Astrocyte (in vitro differentiated cells and primary cell): ENCODE data around the gene PP2D1. TPM values are rescaled to one million over a fixed set of nuclear protein-coding genes. Genes with fewer than 3 reads are reported as not detected.

Source experiments
- DNase-seq: peaks from one replicate; pipeline ENCODE4 v3.0.0-alpha.2; 2010; ENCODE audit warnings: low read depth
- FAIRE-seq: peaks from 2 replicates; lab custom pipeline; 2011; peaks lifted over from hg19 to GRCh38; lab: Jason Lieb, UNC
- H2AFZ ChIP-seq: 2 replicates; pipeline ENCODE4 v1.6.0; 2012; ENCODE audit warnings: low read depth, low read length, inconsistent platforms
- H3K27ac ChIP-seq: 2 replicates; pipeline ENCODE4 v1.5.1; 2011; ENCODE audit warnings: low read depth, low read length, inconsistent platforms
- H3K27me3 ChIP-seq: 2 replicates; pipeline ENCODE4 v1.6.0; 2011; ENCODE audit warnings: low read length, inconsistent platforms; ENCODE audit not compliant: insufficient read depth
- H3K36me3 ChIP-seq: 2 replicates; pipeline ENCODE4 v1.5.1; 2011; ENCODE audit warnings: low read length, inconsistent platforms; ENCODE audit not compliant: insufficient read depth
- H3K4me1 ChIP-seq: 2 replicates; pipeline ENCODE4 v1.5.1; 2011; ENCODE audit warnings: low read length, inconsistent platforms; ENCODE audit not compliant: insufficient read depth
- H3K4me2 ChIP-seq: 2 replicates; pipeline ENCODE4 v1.6.0; 2012; ENCODE audit warnings: low read length, inconsistent platforms
- H3K4me3 ChIP-seq: 2 replicates; pipeline ENCODE4 v1.5.1; 2011; ENCODE audit warnings: low read depth, mild to moderate bottlenecking, low read length, inconsistent platforms; ENCODE audit not compliant: insufficient read depth
- H3K79me2 ChIP-seq: 2 replicates; pipeline ENCODE4 v1.6.0; 2012; ENCODE audit warnings: mild to moderate bottlenecking, low read length, inconsistent platforms; ENCODE audit not compliant: insufficient read depth
- H3K9ac ChIP-seq: 2 replicates; pipeline ENCODE4 v1.6.0; 2012; ENCODE audit warnings: mild to moderate bottlenecking, low read length, inconsistent platforms
- H3K9me3 ChIP-seq: 2 replicates; pipeline ENCODE4 v1.5.1; 2012; ENCODE audit warnings: low read depth, mild to moderate bottlenecking, low read length, inconsistent platforms; ENCODE audit not compliant: insufficient read depth
- H4K20me1 ChIP-seq: 2 replicates; pipeline ENCODE4 v1.6.0; 2012; ENCODE audit warnings: low read length, inconsistent platforms; ENCODE audit not compliant: insufficient read depth
- H3K27ac Mint-ChIP-seq: one replicate; pipeline ENCODE4 v1.8.0; 2021; ENCODE audit warnings: mild to moderate bottlenecking, mixed read lengths; ENCODE audit not compliant: unreplicated experiment
- H3K27me3 Mint-ChIP-seq: one replicate; pipeline ENCODE4 v1.8.0; 2021; ENCODE audit warnings: low read depth, mixed read lengths; ENCODE audit not compliant: unreplicated experiment
- H3K36me3 Mint-ChIP-seq: one replicate; pipeline ENCODE4 v1.8.0; 2021; ENCODE audit warnings: low read depth, mixed read lengths; ENCODE audit not compliant: unreplicated experiment
- H3K4me1 Mint-ChIP-seq: one replicate; pipeline ENCODE4 v1.8.0; 2021; ENCODE audit warnings: low read depth, mixed read lengths; ENCODE audit not compliant: unreplicated experiment
- H3K4me3 Mint-ChIP-seq: one replicate; pipeline ENCODE4 v1.8.0; 2021; ENCODE audit warnings: mild to moderate bottlenecking, moderate library complexity, mixed read lengths; ENCODE audit not compliant: unreplicated experiment
- H3K9me3 Mint-ChIP-seq: one replicate; pipeline ENCODE4 v1.8.0; 2021; ENCODE audit warnings: mild to moderate bottlenecking, mixed read lengths; ENCODE audit not compliant: unreplicated experiment
- CTCF ChIP-seq: IDR thresholded peaks from 2 replicates; pipeline ENCODE4 v1.5.1; 2011; ENCODE audit warnings: low read depth, mild to moderate bottlenecking, inconsistent platforms, low read length, moderate library complexity; ENCODE audit not compliant: insufficient read depth
- EZH2 ChIP-seq: IDR thresholded peaks from 2 replicates; pipeline ENCODE4 v1.6.1; 2012; ENCODE audit warnings: mild to moderate bottlenecking, low read length, inconsistent platforms; ENCODE audit not compliant: insufficient read depth
- total RNA-seq: library from RNA; stranded (reverse); gene quantifications from 2 replicates; pipeline ENCODE4 v1.2.1, GENCODE V29; 2021

PP2D1 gene
- total RNA-seq, 1 donor from 2014 or later = not detected

- FAIRE-seq (no peak), DNase-seq (no peak)
- Histone ChIP-seq H3K27me3 (no peaks in the 10 kb centered on the region), H3K79me2 (no peaks in the 10 kb centered on the region), H3K27ac (no peak overlapping the region), H3K36me3 (no peaks in the 10 kb centered on the region), H3K4me2 (no peak overlapping the region), H2AFZ (no peak overlapping the region), H3K9ac (no peak overlapping the region), H3K4me3 (no peak overlapping the region), H4K20me1 (peaks cover 12% of the 10 kb centered on the region), H3K9me3 (no peaks in the 10 kb centered on the region), H3K4me1 (peaks cover 21% of the 10 kb centered on the region)
- H3K4me1 Mint-ChIP-seq = peaks cover 3% of the 10 kb centered on the region
- no peak overlapping the region for H3K27ac Mint-ChIP-seq
- H3K36me3 Mint-ChIP-seq = no peaks in the 10 kb centered on the region
- no peaks in the 10 kb centered on the region for H3K27me3 Mint-ChIP-seq
- TF ChIP-seq EZH2 (no peak), CTCF (no peak)
- no peaks in the 10 kb centered on the region for H3K9me3 Mint-ChIP-seq
- H3K4me3 Mint-ChIP-seq = no peak overlapping the region
Observed at GRCh38 chr3:20052851-20053250, 40.8 kb upstream of the PP2D1 start.

- peaks cover 9% of the 10 kb centered on the region for H3K4me1 ChIP-seq
- no peak overlapping the region for H3K4me3 Mint-ChIP-seq
- peaks cover 3% of the 10 kb centered on the region for H3K4me1 Mint-ChIP-seq
- H3K9me3 ChIP-seq = no peaks in the 10 kb centered on the region
- no peaks in the 10 kb centered on the region for H3K36me3 Mint-ChIP-seq
- DNase-seq = no peak
- H3K27me3 ChIP-seq = no peaks in the 10 kb centered on the region
- no peaks in the 10 kb centered on the region for H3K36me3 ChIP-seq
- H3K9me3 Mint-ChIP-seq = no peaks in the 10 kb centered on the region
- no peak overlapping the region for H3K27ac Mint-ChIP-seq
- H3K9ac ChIP-seq = no peak overlapping the region
- no peak overlapping the region for H2AFZ ChIP-seq
- no peak overlapping the region for H3K4me3 ChIP-seq
- H4K20me1 ChIP-seq = peaks cover 8% of the 10 kb centered on the region
- FAIRE-seq = no peak
- no peak overlapping the region for H3K4me2 ChIP-seq
- no peak overlapping the region for H3K27ac ChIP-seq
- no peaks in the 10 kb centered on the region for H3K27me3 Mint-ChIP-seq
- H3K79me2 ChIP-seq = no peaks in the 10 kb centered on the region
- TF ChIP-seq CTCF = no peak
- TF ChIP-seq EZH2 = no peak
Observed at GRCh38 chr3:20051123-20051806, 39.2 kb upstream of the PP2D1 start.
